ENCODE results near the gene MBLAC1.

Gene MBLAC1, protein sequence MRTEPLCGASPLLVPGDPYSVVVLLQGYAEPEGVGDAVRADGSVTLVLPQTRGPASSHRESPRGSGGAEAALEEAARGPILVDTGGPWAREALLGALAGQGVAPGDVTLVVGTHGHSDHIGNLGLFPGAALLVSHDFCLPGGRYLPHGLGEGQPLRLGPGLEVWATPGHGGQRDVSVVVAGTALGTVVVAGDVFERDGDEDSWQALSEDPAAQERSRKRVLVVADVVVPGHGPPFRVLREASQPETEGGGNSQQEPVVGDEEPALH

DNA sequence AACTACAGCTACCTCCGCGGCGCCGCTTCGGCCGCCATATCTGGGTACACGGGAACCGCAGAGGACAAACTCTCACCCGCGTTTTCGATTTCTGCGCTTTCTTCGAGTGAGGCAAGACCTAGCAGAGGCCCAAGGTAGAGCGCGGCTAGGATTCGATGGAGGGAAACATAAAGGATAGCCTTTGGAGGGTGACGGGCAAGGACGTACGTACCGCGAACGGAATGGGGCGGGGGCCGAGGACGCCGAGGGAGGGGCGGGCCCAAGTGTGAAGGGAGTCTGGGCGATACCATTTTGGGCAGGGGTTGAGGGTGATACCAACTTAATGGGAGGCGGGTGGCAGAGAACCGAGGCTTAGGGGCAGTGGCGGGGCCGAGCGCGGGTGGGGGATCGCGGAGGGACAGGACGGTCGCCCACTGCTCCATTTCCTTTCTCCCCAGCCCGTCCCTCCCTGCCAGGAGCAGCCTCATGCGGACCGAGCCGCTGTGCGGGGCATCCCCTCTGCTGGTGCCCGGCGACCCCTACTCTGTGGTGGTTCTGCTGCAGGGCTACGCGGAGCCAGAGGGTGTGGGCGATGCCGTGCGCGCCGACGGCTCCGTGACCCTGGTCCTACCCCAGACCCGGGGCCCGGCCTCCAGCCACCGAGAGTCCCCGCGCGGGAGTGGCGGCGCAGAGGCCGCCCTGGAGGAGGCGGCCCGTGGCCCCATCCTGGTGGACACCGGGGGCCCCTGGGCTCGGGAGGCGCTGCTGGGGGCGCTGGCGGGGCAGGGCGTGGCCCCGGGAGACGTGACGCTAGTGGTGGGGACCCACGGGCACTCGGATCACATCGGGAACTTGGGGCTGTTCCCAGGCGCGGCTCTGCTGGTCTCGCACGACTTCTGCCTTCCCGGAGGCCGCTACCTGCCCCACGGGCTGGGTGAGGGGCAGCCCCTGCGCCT, at the start of gene MBLAC1:
TSS of gene MBLAC1 (plus strand) at position 37 of the 935 bp plus-strand sequence. CDS start at position 466, 429 bp downstream.
- DNase-seq, result peak; percentile 95

DNA sequence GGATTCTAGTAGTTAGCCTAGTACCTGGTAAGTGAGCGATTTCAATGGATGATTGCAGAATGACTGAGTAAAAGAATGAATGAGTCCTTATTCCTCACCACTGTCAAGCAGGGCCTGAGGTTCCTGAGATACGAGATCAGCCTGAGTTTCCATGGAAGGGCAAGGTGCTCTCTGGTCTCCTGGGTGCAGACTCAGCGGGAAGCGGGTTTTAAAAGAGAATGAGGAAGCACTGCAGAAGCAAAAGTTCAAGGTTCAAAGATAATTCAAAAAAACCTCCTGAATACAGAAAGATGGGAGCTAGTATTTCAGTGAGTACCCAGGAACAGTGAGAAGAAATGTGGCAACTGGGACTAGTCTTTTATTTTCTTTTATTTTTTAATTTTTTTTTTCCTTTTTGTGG, 49.6 kb upstream of the MBLAC1 start:
- DNase-seq, result no peak

DNA sequence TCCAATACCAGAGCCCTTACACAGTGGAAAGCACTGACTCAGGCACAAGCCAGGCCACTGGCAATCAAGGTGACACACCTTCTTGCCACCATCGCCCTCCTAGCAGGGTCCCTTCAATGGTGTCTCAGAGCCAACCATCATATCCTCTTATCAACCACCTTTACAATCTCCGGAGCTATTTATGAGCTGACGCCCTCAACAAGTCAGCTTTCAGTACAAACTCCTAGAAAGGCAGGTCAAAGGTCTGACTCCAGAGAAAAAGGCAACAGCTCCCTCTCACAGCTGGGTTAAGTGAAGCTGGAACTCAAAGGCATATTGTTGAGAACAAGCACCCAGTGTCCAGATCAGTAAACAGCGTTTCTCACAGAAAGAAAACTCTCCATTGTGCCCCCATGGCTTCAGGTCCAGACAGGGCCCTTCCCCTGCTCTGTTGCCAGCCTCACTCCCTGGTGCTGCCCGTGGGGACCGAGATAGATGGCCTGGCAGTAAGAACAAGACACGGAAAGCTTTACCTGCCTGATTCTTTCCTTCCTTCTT, 47.7 kb upstream of the MBLAC1 start:
- no peak for DNase-seq

DNA sequence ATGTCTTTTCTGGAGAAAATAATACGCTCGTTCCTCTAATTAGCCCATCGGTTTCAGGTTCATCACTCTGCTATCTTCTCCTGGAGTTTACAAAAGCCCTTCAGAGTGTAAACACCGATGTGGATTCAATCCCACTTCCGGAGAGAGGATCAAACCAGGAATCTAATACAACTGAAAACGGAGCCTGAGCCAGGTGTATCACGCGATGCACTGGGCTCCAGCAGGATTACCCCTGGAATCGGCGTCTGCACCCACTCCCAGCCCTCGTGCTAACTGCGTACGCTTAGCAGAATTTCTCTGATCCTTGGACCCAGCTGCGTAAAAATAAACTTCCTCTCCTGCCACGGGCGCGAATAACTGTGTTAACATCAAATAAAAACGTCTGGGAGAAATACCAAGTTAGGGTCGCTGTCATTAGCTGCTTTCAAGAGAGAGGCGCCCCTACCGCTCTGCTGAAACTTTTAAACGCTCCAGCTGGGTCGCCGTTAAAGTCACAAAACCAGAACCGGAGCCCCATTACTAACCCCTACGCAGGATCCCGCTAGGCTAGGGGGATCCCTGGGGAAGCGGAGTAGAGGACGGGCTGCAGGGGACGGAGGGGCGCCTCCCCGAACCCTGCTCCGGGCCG, 45.7 kb upstream of the MBLAC1 start:
- DNase-seq, result no peak

DNA sequence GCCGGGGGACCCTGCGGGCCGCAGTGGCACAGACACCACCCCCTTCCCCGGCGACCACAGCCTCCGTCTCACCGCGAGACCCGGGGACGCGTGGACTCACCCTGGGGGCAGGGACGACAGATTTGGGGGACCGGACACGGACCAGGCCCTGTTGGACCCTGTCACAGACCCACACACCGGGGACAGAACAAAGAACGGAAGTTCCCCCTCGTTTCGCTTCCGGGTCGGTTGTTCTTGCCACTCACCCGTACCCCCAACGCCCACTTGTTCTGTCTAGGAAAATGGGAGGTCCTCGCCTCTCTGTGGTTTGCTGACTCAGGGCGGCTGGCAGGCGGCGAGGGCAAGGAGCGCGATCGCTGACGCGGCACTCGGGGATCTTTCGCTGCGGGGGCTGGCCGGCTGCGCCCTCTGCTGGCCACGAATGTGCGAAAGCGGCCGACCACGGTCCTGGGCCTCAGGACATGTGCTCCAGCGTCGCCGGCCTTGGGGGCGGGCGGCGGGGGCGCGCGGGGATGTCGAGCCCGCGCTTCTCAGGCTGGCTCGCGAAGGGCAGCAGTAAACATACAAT, 45.1 kb upstream of the MBLAC1 start, which contains the start of gene ZNF3:
TSS of gene ZNF3 (minus strand) at position 189 of the 568 bp plus-strand sequence. CDS start 4,366 bp downstream, outside the sequence.
- peak; percentile 97 for DNase-seq

DNA sequence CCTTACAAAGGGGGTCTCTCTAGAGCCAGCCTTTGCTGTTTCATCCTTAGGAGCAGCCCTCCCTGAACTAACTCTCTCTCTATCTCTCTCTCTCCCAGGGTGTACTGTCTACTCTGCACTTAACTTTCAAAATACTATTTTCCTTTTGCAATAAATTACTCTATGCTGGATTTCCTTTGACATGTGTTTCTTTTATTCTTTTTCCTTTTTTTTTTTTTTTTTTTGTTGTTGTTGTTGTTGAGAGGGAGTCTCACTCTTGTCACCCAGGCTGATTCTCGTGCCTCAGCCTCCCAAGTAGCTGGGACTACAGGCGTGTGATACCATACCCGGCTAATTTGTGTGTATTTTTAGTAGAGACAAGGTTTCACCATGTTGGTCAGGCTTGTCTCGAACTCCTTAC, 43.8 kb upstream of the MBLAC1 start:
- DNase-seq, result no peak

DNA sequence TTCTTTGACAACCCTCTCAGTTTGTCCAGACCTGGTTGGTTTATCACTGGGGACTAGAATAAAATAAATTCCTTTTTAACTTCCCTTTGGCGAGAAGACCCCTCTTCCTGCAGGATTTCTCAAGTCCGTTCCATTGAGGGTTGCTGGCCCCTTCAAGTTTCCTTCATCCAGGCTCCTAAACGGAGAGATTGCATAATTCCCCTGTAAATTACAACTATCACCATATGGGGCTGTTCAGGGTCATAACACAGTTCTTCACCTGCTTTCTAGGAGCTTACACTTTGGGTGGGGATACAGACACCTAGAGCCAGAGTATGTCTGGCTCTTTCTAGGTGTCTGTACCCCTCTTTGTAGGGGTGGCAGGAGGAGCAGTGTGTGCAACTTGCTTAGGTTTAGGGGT, 41.3 kb upstream of the MBLAC1 start:
- DNase-seq, result no peak

DNA sequence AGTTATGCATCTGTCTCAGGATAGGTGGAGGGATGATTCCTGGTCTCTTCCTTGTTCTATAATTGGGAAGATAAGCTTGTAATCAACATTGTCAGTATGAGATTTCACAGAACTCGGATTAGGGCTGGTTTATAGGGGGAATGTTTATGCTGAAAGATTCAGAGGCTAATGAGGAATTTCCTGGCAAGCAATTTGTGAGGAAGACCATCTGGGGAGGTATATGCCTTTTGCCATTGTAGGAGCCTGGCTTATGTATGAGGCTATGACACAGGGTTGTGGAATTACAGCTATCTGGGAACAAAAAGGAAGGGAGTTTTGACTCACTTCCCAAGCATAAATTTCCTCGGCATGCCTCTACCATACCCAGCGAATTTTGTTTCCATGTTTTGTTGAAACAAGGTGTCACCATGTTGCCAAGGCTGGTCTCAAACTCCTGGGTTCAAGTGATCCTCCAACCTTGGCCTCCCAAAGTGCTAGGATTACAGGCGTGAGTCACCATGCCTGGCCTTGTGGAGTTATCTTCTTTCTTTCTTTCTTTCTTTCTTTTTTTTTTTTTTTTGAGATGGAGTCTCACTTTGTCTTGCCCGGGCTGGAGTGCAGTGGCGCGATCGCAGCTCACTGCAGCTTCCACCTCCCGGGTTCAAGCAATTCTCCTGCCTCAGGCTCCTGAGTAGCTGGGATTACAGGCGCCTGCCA, 39.6 kb upstream of the MBLAC1 start:
- DNase-seq, result no peak

DNA sequence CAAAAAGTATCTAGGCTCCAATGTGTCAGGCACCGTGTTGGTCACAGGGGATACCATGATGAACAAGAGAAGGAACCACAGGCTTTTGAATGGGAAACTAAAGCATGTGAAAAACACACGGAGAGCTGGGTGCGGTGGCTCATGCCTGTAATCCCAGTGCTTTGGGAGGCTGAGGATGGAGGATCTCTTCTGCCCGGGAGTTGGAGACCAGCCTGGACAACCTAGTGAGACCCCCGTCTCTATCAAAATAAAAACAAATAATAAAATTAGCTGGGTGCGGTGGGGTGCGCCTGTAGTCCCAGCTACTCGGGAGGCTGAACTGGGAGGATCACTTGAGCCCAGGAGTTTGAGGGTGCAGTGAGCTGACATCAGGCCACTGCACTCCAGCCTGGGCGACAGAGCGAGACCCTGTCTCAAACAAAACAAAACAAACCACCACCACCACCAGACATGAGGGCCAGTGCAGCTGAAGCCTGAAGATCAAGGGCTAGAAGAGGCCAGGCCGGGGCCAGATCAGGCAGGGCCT, 38.6 kb upstream of the MBLAC1 start:
- no peak for DNase-seq

DNA sequence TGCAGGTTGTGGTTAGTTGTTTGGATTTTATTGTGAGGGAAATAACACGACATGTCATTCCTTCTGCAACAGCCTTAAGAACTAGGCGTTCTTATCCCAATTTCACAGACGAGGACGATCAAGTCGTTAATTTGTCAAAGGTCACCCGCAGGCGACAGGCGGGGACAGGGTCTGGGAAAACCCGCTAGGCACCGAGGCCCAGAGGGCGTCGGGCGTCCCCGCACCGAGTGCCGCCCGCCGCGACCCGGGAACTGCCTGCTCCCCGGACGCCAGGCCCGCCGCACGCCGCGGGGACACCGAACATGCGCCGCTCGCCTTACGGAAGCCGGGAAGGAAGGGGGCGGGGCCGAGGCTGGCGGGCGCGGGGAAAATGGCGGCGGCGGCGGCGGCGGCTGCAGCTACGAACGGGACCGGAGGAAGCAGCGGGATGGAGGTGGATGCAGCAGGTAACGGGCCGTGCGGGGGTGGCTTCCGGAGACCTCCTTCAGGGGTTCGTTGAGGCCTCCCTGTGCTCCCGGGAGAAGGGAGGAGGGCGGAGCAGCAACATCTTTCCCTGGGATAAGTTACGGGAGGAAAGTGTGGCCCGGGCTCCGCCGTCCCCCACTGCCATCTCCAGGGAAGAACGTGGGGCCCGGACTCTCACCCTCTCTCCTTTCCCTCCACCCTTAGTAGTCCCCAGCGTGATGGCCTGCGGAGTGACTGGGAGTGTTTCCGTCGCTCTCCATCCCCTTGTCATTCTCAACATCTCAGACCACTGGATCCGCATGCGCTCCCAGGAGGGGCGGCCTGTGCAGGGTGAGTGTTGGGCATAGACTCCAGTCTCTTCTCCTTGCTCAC, 37.9 kb upstream of the MBLAC1 start, which contains the start of gene COPS6:
TSS of gene COPS6 (plus strand) at position 349 of the 837 bp plus-strand sequence. CDS start at position 371, 22 bp downstream.
- DNase-seq, result peak; percentile 57

DNA sequence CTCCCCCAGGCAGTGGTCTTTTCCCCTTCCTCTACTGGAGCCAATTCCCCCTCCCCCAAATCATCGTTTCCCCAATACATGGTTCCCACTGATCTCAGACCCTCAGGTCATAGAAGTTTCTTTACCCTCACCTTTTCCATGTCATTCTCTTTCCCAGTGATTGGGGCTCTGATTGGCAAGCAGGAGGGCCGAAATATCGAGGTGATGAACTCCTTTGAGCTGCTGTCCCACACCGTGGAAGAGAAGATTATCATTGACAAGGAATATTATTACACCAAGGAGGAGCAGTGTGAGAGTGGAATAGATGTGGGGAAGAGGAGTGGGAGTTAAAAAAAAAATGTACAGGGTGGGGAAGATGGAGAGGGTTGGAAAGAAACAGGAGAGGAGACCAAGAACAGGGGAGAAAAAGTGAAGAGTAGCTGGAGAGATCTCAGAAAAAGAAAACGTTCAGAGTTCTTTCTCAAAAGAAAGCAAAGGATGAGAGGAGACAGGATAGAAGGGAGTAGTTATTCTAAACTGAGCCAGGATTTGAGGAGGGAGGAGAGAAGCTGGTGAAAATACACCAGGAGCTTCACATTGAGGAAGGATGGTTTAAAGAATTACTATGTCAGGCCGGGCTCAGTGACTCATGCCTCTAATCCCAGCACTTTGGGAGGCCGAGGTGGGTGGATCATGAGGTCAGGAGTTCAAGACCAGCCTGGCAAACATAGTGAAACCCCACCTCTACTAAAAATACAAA, 37.1 kb upstream of the MBLAC1 start:
- DNase-seq, result no peak

DNA sequence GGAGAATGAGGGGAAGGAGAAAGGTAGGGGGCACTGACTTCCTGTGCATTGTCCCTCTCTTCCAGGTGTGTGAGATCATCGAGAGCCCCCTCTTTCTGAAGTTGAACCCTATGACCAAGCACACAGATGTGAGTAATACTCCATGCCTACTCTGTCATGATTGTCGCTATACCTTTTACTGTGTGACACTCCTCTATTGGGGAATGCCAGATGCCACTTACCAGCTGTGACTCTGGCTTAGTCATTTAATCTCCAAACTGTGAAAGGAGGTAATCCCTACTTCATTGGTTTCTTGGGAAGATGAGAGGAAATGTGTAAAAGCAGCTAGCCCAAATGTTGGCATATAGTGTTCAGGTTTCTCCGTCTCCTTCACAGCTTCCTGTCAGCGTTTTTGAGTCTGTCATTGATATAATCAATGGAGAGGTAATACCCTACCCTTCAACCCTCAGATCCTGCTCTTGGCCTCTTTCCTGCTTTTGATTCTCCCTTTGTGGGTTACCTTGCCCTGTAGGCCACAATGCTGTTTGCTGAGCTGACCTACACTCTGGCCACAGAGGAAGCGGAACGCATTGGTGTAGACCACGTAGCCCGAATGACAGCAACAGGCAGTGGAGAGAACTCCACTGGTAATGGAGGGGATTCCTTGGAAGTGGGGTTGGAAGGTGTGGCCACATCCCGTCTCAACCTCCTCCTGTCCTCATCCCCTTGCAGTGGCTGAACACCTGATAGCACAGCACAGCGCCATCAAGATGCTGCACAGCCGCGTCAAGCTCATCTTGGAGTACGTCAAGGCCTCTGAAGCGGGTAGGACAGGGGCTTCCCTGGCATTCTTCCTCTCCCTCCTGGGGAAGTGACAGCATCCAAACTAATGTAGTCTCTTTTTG, 36.0 kb upstream of the MBLAC1 start:
- no peak for DNase-seq

DNA sequence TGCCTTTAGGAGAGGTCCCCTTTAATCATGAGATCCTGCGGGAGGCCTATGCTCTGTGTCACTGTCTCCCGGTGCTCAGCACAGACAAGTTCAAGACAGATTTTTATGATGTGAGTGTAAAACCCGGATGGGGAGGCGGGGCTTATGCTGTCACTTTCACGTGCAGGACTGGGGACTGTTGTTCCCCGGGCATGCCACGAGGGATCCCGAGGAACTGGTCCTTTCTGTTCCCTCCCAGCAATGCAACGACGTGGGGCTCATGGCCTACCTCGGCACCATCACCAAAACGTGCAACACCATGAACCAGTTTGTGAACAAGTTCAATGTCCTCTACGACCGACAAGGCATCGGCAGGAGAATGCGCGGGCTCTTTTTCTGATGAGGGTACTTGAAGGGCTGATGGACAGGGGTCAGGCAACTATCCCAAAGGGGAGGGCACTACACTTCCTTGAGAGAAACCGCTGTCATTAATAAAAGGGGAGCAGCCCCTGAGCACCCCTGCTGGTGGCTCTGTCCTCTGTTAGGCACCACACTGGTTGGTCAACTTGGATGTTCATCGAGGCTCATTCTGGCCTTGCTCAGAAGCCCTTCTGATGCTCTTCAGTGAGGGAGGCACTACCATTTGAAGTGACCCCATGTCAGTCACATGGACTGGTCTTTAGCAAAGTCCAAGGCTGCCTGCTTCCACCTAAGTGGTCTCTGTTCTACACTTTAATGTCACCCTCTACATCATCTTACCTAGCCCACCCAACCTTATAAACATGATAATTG, 35.2 kb upstream of the MBLAC1 start:
- DNase-seq, result no peak

DNA sequence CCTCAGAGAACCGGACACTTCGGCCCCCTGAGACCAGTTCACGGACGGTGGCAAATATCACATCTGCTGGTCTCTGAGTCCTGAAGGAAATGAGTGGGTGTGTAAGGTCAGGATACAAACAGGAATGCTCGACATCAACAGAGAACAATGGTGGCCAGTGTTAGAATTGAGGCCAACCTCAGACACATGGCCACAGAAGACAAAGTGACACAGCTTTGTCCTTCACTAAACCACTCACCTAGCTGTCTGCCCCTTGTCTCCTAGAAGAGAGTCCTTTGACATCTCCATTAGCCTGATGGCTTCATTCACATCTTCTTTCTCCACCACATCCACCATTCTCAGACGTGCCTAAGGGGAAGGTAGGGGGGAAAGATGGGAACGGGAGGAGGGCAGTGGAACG, 33.7 kb upstream of the MBLAC1 start:
- DNase-seq, result no peak

DNA sequence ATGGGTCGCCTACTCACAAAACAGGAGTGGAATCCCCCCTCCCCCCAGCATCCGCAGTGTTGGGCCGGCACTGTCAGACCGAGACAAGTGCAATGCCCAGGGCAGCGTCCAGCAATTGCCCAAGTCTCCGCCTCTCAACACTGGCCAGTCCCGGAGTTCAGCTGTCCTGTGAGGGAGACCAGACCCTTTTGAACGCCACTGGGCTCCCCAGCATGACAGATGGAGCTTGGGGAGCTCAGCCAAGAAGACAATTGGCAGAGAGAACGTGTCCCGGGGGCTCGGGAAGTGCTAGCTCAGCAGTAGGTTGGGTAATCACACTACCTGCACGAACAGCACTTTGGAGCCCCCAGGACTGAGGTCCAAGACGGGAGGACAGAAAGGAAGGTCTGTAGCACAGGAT, 33.3 kb upstream of the MBLAC1 start:
- DNase-seq, result no peak

DNA sequence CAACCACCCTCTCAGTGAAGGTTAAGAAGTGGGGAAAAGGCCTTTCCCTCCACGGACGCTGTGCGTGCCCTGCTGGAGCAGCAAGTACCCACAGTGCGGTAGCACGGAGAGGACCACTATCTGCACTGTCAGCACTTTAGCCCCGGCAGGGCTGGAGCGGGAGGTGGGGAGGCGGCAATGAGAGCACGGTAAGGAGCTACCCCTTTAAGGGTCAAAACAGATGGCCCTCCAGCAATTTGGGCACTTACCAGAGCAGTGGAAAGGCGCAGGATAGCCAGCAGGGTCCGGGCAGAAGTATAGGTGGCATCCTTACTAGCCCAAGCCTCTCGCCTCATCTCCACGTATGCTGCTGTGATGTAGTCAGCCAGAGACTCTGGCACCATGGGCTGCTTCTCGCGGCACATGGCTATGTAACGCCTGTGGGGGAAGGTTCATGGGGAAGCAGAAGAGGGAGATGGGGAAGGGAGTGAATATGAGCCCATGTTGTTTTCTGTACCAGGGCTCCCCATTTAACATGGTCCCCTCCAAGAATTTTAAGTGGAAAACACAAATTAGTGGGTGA, 32.8 kb upstream of the MBLAC1 start:
- no peak for DNase-seq

DNA sequence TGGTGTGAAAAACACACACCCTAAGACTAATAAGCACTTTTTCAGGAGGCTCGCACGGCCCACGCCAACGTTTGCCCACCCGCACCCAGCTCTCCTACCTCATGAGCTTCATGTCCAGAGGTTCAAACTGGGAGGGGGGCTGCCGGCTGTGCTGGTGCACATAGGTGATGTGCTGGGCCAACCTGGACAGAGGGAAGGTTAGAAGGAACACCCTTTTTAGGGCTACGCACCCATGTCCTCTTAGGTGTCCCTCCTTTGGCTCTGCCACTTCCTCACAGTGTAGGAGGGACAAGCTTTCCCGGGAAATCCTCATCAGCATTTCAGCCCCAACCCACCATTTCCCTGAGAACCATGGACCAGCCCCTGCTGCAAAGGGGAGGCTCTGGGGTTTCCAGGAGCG, 31.5 kb upstream of the MBLAC1 start:
- DNase-seq, result no peak

DNA sequence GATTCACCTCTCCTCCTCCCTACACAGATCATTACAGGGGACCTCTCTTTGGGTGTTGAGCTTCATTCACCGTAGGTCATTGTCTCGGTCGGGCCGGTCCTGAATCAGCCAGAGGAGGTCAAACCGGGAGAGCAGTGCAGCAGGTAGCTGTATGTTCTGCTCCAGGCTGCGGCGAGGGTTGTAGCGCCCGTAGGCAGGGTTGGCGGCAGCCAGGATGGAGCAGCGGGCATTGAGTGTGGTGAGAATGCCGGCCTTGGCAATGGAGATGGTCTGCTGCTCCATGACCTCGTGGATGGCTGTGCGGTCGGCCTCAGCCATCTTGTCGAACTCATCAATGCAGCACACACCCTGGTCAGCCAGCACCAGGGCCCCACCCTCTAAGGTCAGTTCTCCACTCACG, 31.1 kb upstream of the MBLAC1 start:
- DNase-seq, result no peak
